Central memory CD4-positive, alpha-beta T cell (primary cell): Measurements from ENCODE around the gene THRA.

Experiments used
- DNase-seq: peaks from one replicate; pipeline ENCODE4 v3.0.0; 2022
- total RNA-seq, 3 experiments: gene quantifications; one replicate each; lab custom pipeline; 2026; lab: John Stamatoyannopoulos, UW

Gene THRA
- total RNA-seq: 8.1 to 57.1 (median 32.0) reads per million in 3 experiments

GRCh38 chr17:40062329-40063186, at the start of gene THRA:
THRA (plus strand) TSS chr17:40062965; CDS start chr17:40074489, 11,524 bp downstream.
- peak; percentile 69 for DNase-seq

GRCh38 chr17:40014375-40014980, 48.3 kb upstream of the THRA start:
- DNase-seq: no peak

GRCh38 chr17:40015005-40015997, 47.5 kb upstream of the THRA start, which contains the start of gene CSF3:
CSF3 (plus strand) TSS chr17:40015440; CDS start chr17:40015475, 35 bp downstream.
- no peak for DNase-seq

- no peak for DNase-seq
Measured at GRCh38 chr17:40015998-40016985, 46.5 kb upstream of the THRA start.

- no peak for DNase-seq
Measured at GRCh38 chr17:40017422-40018080, 45.2 kb upstream of the THRA start.

- DNase-seq: no peak
Measured at GRCh38 chr17:40018211-40019121, 44.3 kb upstream of the THRA start.

GRCh38 chr17:40019140-40019991, 43.4 kb upstream of the THRA start:
- DNase-seq: no peak

GRCh38 chr17:40020146-40020545, 42.6 kb upstream of the THRA start:
- DNase-seq: no peak

- no peak for DNase-seq
Measured at GRCh38 chr17:40021451-40021971, 41.3 kb upstream of the THRA start.

GRCh38 chr17:40022497-40022896, 40.3 kb upstream of the THRA start:
- no peak for DNase-seq

- DNase-seq: no peak
Measured at GRCh38 chr17:40022961-40023541, 39.7 kb upstream of the THRA start.

- DNase-seq: no peak
Measured at GRCh38 chr17:40023590-40024292, 39.0 kb upstream of the THRA start.

- DNase-seq: no peak
Measured at GRCh38 chr17:40024901-40025300, 37.9 kb upstream of the THRA start.

GRCh38 chr17:40025559-40025958, 37.2 kb upstream of the THRA start:
- DNase-seq: no peak

GRCh38 chr17:40025991-40026815, 36.6 kb upstream of the THRA start:
- peak; percentile 43 for DNase-seq

GRCh38 chr17:40026816-40027613, 35.8 kb upstream of the THRA start:
- peak; percentile 64 for DNase-seq
